Ectodermal cell (in vitro differentiated cells): ENCODE results near the gene RCOR1.

ENCODE experiments used
- H3K27ac ChIP-seq: 2 replicates; pipeline ENCODE4 v1.7.0; 2013; ENCODE audit warnings: mild to moderate bottlenecking, low read depth, low read length; ENCODE audit not compliant: insufficient read depth, poor library complexity, severe bottlenecking
- H3K27me3 ChIP-seq: 2 replicates; pipeline ENCODE4 v1.7.0; 2013; ENCODE audit warnings: mild to moderate bottlenecking, low read length; ENCODE audit not compliant: insufficient read depth, control insufficient read depth, poor library complexity, severe bottlenecking
- H3K36me3 ChIP-seq: one replicate; pipeline ENCODE4 v1.7.0; 2013; ENCODE audit warnings: low read length; ENCODE audit not compliant: control insufficient read depth, insufficient read depth
- H3K4me1 ChIP-seq: one replicate; pipeline ENCODE4 v1.7.0; 2013; ENCODE audit warnings: low read length; ENCODE audit not compliant: control insufficient read depth, insufficient read depth
- H3K4me3 ChIP-seq: 2 replicates; pipeline ENCODE4 v1.7.0; 2013; ENCODE audit warnings: low read depth, low read length, control low read depth; ENCODE audit not compliant: insufficient read depth
- H3K9me3 ChIP-seq: 2 replicates; pipeline ENCODE4 v1.7.0; 2013; ENCODE audit warnings: mild to moderate bottlenecking, low read length, moderate library complexity; ENCODE audit not compliant: control insufficient read depth
- WGBS, 2 experiments: methylation state at CpG; one replicate each; pipeline ENCODE4 v1.1.7; 2013; ENCODE audit warnings: missing lambda C conversion rate in 2 of 2; 5-methylcytosine and 5-hydroxymethylcytosine counted together

Gene RCOR1

DNA sequence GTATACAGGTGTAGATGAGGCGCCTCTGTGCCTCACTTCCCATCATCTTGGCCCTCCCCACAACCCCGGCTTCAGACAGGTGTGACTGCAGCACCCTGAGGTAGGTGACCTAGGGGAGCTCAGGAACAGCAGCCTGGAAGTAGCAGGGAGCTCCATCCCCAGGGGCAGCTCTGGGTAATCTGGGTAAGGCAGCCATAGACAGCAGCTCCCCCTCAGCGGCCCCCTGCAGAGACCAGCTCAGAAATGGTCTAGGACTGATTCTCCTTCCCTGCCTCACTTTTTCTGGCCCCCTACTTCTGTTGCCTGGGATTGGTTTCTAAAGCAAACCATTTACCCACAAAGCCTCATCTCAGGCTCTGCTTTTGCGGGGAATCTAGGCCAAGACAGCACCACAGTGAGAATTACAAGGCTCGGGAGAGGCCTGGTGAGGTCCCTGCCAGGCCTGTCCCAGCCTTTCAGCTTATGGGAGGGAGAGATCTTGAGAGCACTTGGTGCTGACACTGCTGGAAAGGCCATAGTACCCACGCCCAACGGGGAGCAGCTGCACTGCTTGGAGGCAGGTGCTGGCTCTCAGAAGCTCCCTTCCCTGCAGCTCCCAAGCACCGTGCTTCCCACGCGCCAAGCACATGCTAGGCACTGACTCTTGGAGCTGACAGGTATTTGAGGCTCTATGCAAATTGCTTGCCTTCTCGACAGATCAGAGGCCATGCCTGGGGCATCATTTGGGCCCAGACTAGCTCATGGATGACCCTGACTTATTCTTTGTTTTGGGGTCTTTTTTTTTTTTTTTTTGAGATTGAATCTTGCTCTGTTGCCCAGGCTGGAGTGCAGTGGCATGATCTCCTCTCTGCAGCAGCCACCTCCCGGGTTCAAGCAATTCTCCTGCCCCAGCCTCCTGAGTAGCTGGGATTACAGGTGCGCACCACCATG lies 139.7 kb downstream of the RCOR1 start:
- Histone ChIP-seq H3K9me3 (no peaks in the 10 kb centered on the region), H3K4me3 (no peak overlapping the region), H3K36me3 (peaks cover 3% of the 10 kb centered on the region), H3K27ac (no peak overlapping the region), H3K27me3 (no peaks in the 10 kb centered on the region), H3K4me1 (no peaks in the 10 kb centered on the region)
- 90 to 91% methylated on average over 13 of the region's 13 CpGs for WGBS, 2 experiments

DNA sequence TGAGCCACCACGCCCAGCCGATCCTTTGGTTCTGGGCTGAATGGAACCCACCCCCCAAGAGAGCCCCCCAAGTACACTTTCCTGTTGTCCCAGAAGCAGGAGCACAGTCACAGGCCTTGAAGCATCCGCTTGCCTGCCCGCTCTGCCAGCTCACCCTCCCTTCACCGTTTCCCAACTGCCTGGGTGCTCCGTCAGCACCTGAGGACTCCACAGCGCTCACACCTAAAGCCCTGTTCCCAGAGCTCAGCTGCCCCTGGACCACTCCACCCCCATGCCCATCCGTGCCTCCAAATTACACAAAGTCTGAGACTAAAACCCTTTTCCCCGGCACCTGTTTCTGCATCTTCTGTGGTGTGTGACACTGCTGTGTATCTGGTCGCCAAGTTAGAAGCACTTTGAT lies 140.5 kb downstream of the RCOR1 start:
- Histone ChIP-seq H3K9me3 (no peaks in the 10 kb centered on the region), H3K4me3 (no peak overlapping the region), H3K27ac (no peak overlapping the region), H3K27me3 (no peaks in the 10 kb centered on the region), H3K36me3 (peaks cover 3% of the 10 kb centered on the region), H3K4me1 (no peaks in the 10 kb centered on the region)
- 97% methylated on average over 10 of the region's 10 CpGs for WGBS, 2 experiments

DNA sequence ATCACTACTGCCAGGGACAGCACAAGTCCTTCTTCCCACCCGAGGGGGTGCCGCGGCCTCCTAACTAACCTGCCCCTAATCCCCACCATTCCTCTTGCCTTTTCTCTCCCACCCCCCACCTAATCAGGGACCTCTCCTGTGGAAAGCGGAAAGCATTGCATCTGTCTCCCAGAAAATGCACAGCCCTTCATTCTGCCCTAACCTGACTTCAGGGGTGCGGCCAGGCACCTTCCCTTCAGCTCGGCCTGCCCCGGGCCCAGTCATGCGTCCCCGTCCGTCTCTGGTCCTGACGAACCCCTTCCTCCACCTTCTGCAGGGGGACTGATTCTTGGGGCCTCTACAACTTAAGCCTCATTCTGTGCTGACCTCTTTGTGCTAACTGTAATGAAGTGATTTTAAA lies 140.9 kb downstream of the RCOR1 start:
- Histone ChIP-seq H3K9me3 (no peaks in the 10 kb centered on the region), H3K36me3 (peaks cover 3% of the 10 kb centered on the region)

GRCh38 chr14:102734436-102734835 lies 142.0 kb downstream of the RCOR1 start:
- no peaks in the 10 kb centered on the region for H3K4me1 ChIP-seq

More for the DNA sequence above, 140.9 kb downstream of the RCOR1 start:
- Histone ChIP-seq H3K27me3 (no peaks in the 10 kb centered on the region), H3K4me3 (no peak overlapping the region), H3K27ac (no peak overlapping the region), H3K4me1 (no peaks in the 10 kb centered on the region)
- WGBS, 2 experiments, result 89 to 91% methylated on average over 11 of the region's 11 CpGs

DNA sequence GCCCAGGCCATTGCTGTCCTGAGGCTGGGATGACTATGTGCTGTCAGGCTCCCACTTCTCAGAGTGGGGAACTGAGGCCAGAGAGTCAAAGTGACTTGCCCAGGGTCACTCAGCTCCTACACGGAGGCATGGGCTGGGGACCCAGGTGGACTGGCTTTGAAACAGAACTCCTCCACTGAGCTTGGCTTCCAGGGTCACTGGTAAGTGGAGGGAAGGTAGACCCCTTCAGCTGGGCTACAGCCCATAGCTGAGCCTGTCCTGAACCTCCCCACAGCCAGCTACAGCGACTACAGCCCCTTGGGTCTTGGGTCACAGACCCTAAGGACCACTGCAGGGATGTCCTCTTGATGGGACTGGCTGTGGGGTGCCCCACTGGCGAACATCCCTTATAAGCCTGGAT lies 144.5 kb downstream of the RCOR1 start:
- no peaks in the 10 kb centered on the region for H3K36me3 ChIP-seq
- no peak overlapping the region for H3K4me3 ChIP-seq
- no peaks in the 10 kb centered on the region for H3K27me3 ChIP-seq
- H3K4me1 ChIP-seq, result no peaks in the 10 kb centered on the region
- no peaks in the 10 kb centered on the region for H3K9me3 ChIP-seq
- WGBS, 2 experiments, result 94 to 95% methylated on average over 3 of the region's 3 CpGs
- H3K27ac ChIP-seq, result no peak overlapping the region

More at GRCh38 chr14:102734436-102734835, 142.0 kb downstream of the RCOR1 start:
- Histone ChIP-seq H3K9me3 (no peaks in the 10 kb centered on the region), H3K27me3 (no peaks in the 10 kb centered on the region), H3K4me3 (no peak overlapping the region), H3K27ac (no peak overlapping the region), H3K36me3 (no peaks in the 10 kb centered on the region)
- 93 to 96% methylated on average over 12 of the region's 12 CpGs for WGBS, 2 experiments

DNA sequence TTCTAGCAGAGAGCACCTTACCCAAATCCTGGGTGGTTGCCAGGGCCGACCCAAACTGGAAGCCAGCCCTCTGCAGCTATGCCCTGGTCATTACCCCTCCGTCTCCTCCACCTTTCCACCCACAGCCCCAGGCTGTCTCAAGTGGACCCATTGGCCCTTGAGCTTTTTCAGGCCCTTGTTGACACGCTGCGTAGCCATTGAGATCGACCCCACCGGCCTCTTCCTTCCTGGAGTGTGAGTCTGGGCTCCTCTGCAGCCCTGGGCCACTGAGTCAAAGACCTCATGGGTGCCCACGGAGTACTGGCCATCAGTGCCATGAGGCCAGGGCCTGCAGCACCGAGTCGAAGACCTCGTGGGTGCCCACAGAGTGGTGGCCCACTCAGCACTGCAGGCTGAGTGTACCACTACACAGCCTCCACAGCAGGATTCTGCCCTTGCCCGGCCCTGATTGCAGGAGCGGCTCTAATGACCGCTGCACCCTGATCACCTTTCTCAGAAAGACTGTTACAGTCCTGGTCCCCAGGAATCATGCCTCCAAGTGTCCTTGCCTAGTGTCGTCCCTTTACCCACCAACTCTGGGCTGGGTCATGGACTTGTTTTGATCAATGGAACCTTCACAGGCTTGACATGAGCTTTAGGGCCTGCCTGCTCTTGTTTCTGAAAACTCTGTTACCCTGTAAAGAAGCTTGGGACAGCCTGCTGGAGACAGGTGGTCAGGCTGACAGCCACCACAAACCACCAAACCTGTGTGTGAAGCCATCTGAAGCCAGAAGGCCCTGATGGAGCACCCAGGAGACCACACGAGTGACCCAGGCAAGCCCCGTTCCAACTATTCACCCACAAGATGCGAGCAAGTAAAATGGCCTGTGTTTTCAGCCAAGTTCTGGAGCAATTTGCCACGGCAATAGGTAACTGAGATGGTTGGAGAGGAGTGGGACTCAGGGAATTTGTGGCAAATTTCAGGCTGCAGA lies 145.2 kb downstream of the RCOR1 start:
- H3K27me3 ChIP-seq, result no peaks in the 10 kb centered on the region
- no peaks in the 10 kb centered on the region for H3K9me3 ChIP-seq
- H3K36me3 ChIP-seq, result no peaks in the 10 kb centered on the region
- no peak overlapping the region for H3K4me3 ChIP-seq
- no peaks in the 10 kb centered on the region for H3K4me1 ChIP-seq
- no peak overlapping the region for H3K27ac ChIP-seq
- WGBS, 2 experiments, result 96 to 97% methylated on average over 18 of the region's 18 CpGs

GRCh38 chr14:102738373-102739189 lies 146.1 kb downstream of the RCOR1 start:
- WGBS, 2 experiments, result 91% methylated on average over 11 of the region's 11 CpGs
- H3K4me3 ChIP-seq, result no peak overlapping the region
- H3K27ac ChIP-seq, result no peak overlapping the region
- no peaks in the 10 kb centered on the region for H3K9me3 ChIP-seq
- no peaks in the 10 kb centered on the region for H3K27me3 ChIP-seq
- no peaks in the 10 kb centered on the region for H3K4me1 ChIP-seq
- no peaks in the 10 kb centered on the region for H3K36me3 ChIP-seq

DNA sequence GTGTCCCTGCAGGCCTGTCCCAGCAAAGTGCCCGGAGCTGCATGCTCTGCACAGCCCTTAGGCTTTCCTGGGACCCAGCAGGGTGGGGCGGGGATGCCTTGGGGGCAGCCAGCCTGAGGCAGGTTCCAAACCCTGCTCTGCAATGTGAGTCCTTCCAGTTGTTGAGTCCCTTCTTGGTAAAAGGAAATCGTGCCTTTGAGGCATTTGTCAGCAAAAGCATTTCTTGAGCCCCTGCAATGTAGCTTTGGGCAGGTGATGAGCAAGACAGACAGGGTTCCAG lies 146.7 kb downstream of the RCOR1 start:
- Histone ChIP-seq H3K27me3 (no peaks in the 10 kb centered on the region), H3K4me3 (no peak overlapping the region), H3K36me3 (no peaks in the 10 kb centered on the region), H3K4me1 (no peaks in the 10 kb centered on the region), H3K27ac (no peak overlapping the region), H3K9me3 (no peaks in the 10 kb centered on the region)
- 88 to 91% methylated on average over 3 of the region's 3 CpGs for WGBS, 2 experiments

GRCh38 chr14:102746634-102747438 lies 154.4 kb downstream of the RCOR1 start:
- Histone ChIP-seq H3K27me3 (no peaks in the 10 kb centered on the region), H3K36me3 (no peaks in the 10 kb centered on the region), H3K27ac (no peak overlapping the region), H3K9me3 (no peaks in the 10 kb centered on the region), H3K4me3 (no peak overlapping the region), H3K4me1 (peaks cover 11% of the 10 kb centered on the region)
- 94 to 96% methylated on average over 24 to 28 of the region's 28 CpGs for WGBS, 2 experiments
